Smooth muscle cell (in vitro differentiated cells): ENCODE data around the gene ADAT3. TPM values are rescaled to one million over a fixed set of nuclear protein-coding genes. Genes with fewer than 3 reads are reported as not detected.
A peak's percentile ranks its signal among the peaks of the same experiment; 100 is the strongest.

ENCODE experiments used
- DNase-seq: peaks from one replicate; lab custom pipeline; 2025; ENCODE audit not compliant: unreplicated experiment; lab: John Stamatoyannopoulos, UW
- H2AFZ ChIP-seq: fragments of 200-600 bp; sonication (generic); 2 replicates; pipeline ENCODE4 v1.6.0; 2016; ENCODE audit warnings: antibody characterized with exemption, low read depth, mild to moderate bottlenecking
- H3F3A ChIP-seq: fragments of 200-600 bp; sonication (generic); 2 replicates; pipeline ENCODE4 v1.6.0; 2017; ENCODE audit warnings: antibody characterized with exemption, low read depth
- H3K27ac ChIP-seq: fragments of 200-600 bp; sonication (generic); 2 replicates; pipeline ENCODE4 v1.5.1; 2016; ENCODE audit warnings: low read depth, mild to moderate bottlenecking
- H3K27me3 ChIP-seq: fragments of 200-600 bp; sonication (generic); 2 replicates; pipeline ENCODE4 v1.6.1; 2016; ENCODE audit warnings: low read depth, mild to moderate bottlenecking
- H3K36me3 ChIP-seq: fragments of 200-600 bp; sonication (generic); 2 replicates; pipeline ENCODE4 v1.5.1; 2016; ENCODE audit warnings: low read depth
- H3K4me1 ChIP-seq: fragments of 200-600 bp; sonication (generic); 2 replicates; pipeline ENCODE4 v1.5.1; 2016; ENCODE audit warnings: low read depth
- H3K4me2 ChIP-seq: fragments of 200-600 bp; sonication (generic); 2 replicates; pipeline ENCODE4 v1.6.0; 2016; ENCODE audit warnings: mild to moderate bottlenecking
- H3K4me3 ChIP-seq: fragments of 200-600 bp; sonication (generic); 2 replicates; pipeline ENCODE4 v1.5.1; 2016; ENCODE audit warnings: mild to moderate bottlenecking
- H3K79me2 ChIP-seq: fragments of 200-600 bp; sonication (generic); 2 replicates; pipeline ENCODE4 v1.6.0; 2016; ENCODE audit warnings: low read depth, mild to moderate bottlenecking
- H3K9ac ChIP-seq: fragments of 200-600 bp; sonication (generic); 2 replicates; pipeline ENCODE4 v1.6.0; 2016; ENCODE audit warnings: low read depth
- H3K9me3 ChIP-seq: fragments of 200-600 bp; sonication (generic); replicated peaks from 2 replicates; pipeline ENCODE4 v1.5.1; 2016; ENCODE audit warnings: low read depth
- H4K20me1 ChIP-seq: fragments of 200-600 bp; sonication (generic); 2 replicates; pipeline ENCODE4 v1.6.0; 2016; ENCODE audit warnings: low read depth
- WGBS: methylation state at CpG from one replicate; pipeline ENCODE4 v1.1.7; 2016; ENCODE audit warnings: low lambda C conversion rate; 5-methylcytosine and 5-hydroxymethylcytosine counted together
- polyA plus RNA-seq: library from polyadenylated mRNA; unstranded; fragments of >200 nt; fragmentation: Nextera tagmentation; extraction: Ambion mirVana; gene quantifications from 2 replicates; pipeline ENCODE4 v1.2.1, GENCODE V29; 2016
- total RNA-seq: library from RNA; depleted of rRNA; stranded (reverse); fragments of >200 nt; gene quantifications from 2 replicates; pipeline ENCODE4 v1.2.3, GENCODE V29; 2014
- TF ChIP-seq, protein P1 (sequence below): fragments of 200-600 bp; sonication (generic); IDR thresholded peaks from 2 replicates; pipeline ENCODE4 v1.5.1; 2017; ENCODE audit warnings: borderline replicate concordance, mild to moderate bottlenecking, antibody characterized with exemption; ENCODE audit not compliant: insufficient read depth, poor library complexity, severe bottlenecking

The ADAT3 gene
- total and polyA plus RNA-seq, 2 experiments from 2014 or later, result 0.58 to 2.0 TPM

- peaks cover under 1% of the 10 kb centered on the region for H3K79me2 ChIP-seq
- H3K27me3 ChIP-seq, result no peaks in the 10 kb centered on the region
- no peak overlapping the region for H2AFZ ChIP-seq
- peaks cover under 1% of the 10 kb centered on the region for H4K20me1 ChIP-seq
- whole genome bisulfite sequencing, result 97% methylated on average over 24 of the region's 24 CpGs
- no peak overlapping the region for H3K4me3 ChIP-seq
- H3K4me2 ChIP-seq, result no peak overlapping the region
- H3K36me3 ChIP-seq, result no peaks in the 10 kb centered on the region
- DNase-seq, result no peak
- H3K9ac ChIP-seq, result no peak overlapping the region
- H3F3A ChIP-seq, result peaks cover 15% of the 10 kb centered on the region
- H3K9me3 ChIP-seq, result no peaks in the 10 kb centered on the region
- TF ChIP-seq, protein P1, sequence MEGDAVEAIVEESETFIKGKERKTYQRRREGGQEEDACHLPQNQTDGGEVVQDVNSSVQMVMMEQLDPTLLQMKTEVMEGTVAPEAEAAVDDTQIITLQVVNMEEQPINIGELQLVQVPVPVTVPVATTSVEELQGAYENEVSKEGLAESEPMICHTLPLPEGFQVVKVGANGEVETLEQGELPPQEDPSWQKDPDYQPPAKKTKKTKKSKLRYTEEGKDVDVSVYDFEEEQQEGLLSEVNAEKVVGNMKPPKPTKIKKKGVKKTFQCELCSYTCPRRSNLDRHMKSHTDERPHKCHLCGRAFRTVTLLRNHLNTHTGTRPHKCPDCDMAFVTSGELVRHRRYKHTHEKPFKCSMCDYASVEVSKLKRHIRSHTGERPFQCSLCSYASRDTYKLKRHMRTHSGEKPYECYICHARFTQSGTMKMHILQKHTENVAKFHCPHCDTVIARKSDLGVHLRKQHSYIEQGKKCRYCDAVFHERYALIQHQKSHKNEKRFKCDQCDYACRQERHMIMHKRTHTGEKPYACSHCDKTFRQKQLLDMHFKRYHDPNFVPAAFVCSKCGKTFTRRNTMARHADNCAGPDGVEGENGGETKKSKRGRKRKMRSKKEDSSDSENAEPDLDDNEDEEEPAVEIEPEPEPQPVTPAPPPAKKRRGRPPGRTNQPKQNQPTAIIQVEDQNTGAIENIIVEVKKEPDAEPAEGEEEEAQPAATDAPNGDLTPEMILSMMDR, result no peak
- H3K27ac ChIP-seq, result no peak overlapping the region
- peaks cover 5% of the 10 kb centered on the region for H3K4me1 ChIP-seq
Observed at GRCh38 chr19:1936916-1937610, 31.9 kb downstream of the ADAT3 start.

DNA sequence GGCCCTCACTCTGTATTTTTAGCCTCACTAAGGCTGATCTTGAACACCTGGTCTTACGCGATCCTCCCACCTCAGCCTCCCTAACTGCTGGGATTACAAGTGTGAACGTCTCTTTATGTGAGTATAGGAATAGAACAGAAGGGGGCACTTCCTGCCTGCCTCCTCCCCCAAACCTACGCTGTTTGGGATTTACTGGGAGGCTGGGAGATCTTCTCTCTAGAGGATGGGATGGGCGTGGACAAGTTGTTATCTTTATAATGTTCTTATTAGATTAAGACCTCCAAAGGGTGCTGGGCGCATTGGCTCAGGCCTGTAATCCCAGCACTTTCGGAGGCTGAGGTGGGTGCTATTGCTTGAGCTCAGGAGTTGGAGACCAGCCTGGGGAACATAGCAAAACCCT lies 32.9 kb downstream of the ADAT3 start:
- no peak overlapping the region for H3K4me2 ChIP-seq
- peaks cover 11% of the 10 kb centered on the region for H3K79me2 ChIP-seq
- no peak overlapping the region for H3K9ac ChIP-seq
- no peaks in the 10 kb centered on the region for H3K36me3 ChIP-seq
- 46% methylated on average over 7 of the region's 7 CpGs for WGBS
- H3K27ac ChIP-seq, result no peak overlapping the region
- H3F3A ChIP-seq, result peaks cover 18% of the 10 kb centered on the region
- peaks cover 7% of the 10 kb centered on the region for H3K4me1 ChIP-seq
- H3K9me3 ChIP-seq, result no peaks in the 10 kb centered on the region
- no peak for DNase-seq
- H3K4me3 ChIP-seq, result no peak overlapping the region
- no peak overlapping the region for H2AFZ ChIP-seq
- peaks cover 11% of the 10 kb centered on the region for H4K20me1 ChIP-seq
- TF ChIP-seq, protein P1, result no peak
- H3K27me3 ChIP-seq, result no peaks in the 10 kb centered on the region

- Histone ChIP-seq H3K4me3 (peak within 1 kb of the TSS; percentile 82), H3K36me3 (no peaks in the 10 kb centered on the region), H3K79me2 (peaks cover 44% of the 10 kb centered on the region), H3K9ac (peak within 1 kb of the TSS; percentile 96), H3K27ac (peak within 1 kb of the TSS; percentile 99), H2AFZ (peak within 1 kb of the TSS; percentile 63), H3K4me1 (peaks cover 12% of the 10 kb centered on the region), H3K4me2 (peak within 1 kb of the TSS; percentile 91), H3F3A (peaks cover 23% of the 10 kb centered on the region), H3K27me3 (no peaks in the 10 kb centered on the region), H3K9me3 (no peaks in the 10 kb centered on the region), H4K20me1 (peaks cover 44% of the 10 kb centered on the region)
- DNase-seq, result no peak
- under 1% methylated on average over 28 of the region's 97 CpGs for WGBS
- TF ChIP-seq, protein P1, result no peak
Observed at GRCh38 chr19:1941146-1942077, 36.2 kb downstream of the ADAT3 start, which contains the start of gene CSNK1G2. TSS of gene CSNK1G2 (plus strand) at chr19:1941172. CDS start at chr19:1969773, 28,601 bp downstream.
